Karpas-422 (cell line): ENCODE measurements around the gene CDKN2B-AS1. TPM values are rescaled to one million over a fixed set of nuclear protein-coding genes. Genes with fewer than 3 reads are reported as not detected.

ENCODE experiments used
- DNase-seq: peaks from one replicate; pipeline ENCODE4 v3.0.0-alpha.2; 2015
- H2AFZ ChIP-seq: fragments of 200-600 bp; sonication (generic); 2 replicates; pipeline ENCODE4 v1.6.1; 2014; ENCODE audit warnings: antibody characterized with exemption, low read length, mixed read lengths
- H3K27ac ChIP-seq: fragments of 200-600 bp; sonication (generic); 2 replicates; pipeline ENCODE4 v1.5.1; 2014; ENCODE audit warnings: mild to moderate bottlenecking, low read length, moderate library complexity
- H3K27me3 ChIP-seq: fragments of 200-600 bp; sonication (generic); 2 replicates; pipeline ENCODE4 v1.6.1; 2014; ENCODE audit warnings: low read length, mixed read lengths
- H3K36me3 ChIP-seq: fragments of 200-600 bp; sonication (generic); 2 replicates; pipeline ENCODE4 v1.6.1; 2014; ENCODE audit warnings: low read length, mixed read lengths; ENCODE audit not compliant: insufficient read depth
- H3K4me1 ChIP-seq: fragments of 200-600 bp; sonication (generic); 2 replicates; pipeline ENCODE4 v1.6.1; 2014; ENCODE audit warnings: mild to moderate bottlenecking, low read length, mixed read lengths
- H3K4me2 ChIP-seq: fragments of 200-600 bp; sonication (generic); 2 replicates; pipeline ENCODE4 v1.6.1; 2014; ENCODE audit warnings: low read length, low read depth, mild to moderate bottlenecking; ENCODE audit not compliant: poor library complexity, severe bottlenecking
- H3K4me3 ChIP-seq: fragments of 200-600 bp; sonication (generic); 2 replicates; pipeline ENCODE4 v1.5.1; 2014; ENCODE audit warnings: mild to moderate bottlenecking, antibody characterized with exemption, low read length, mixed read lengths
- H3K79me2 ChIP-seq: fragments of 200-600 bp; sonication (generic); 2 replicates; pipeline ENCODE4 v1.6.1; 2014; ENCODE audit warnings: mild to moderate bottlenecking, low read length, mixed read lengths
- H3K9ac ChIP-seq: fragments of 200-600 bp; sonication (generic); 2 replicates; pipeline ENCODE4 v1.6.0; 2014; ENCODE audit warnings: low read length
- H3K9me2 ChIP-seq: fragments of 200-600 bp; sonication (generic), shearing (Covaris generic); replicated peaks from 2 replicates; pipeline ENCODE4 v1.6.0; 2014; ENCODE audit warnings: mild to moderate bottlenecking, low read length, moderate library complexity; ENCODE audit not compliant: insufficient read depth
- H3K9me3 ChIP-seq: fragments of 300-700, 200-600 bp; sonication (generic); 2 replicates; pipeline ENCODE4 v1.6.1; 2014; ENCODE audit warnings: low read length, mixed read lengths
- H4K20me1 ChIP-seq: fragments of 200-600 bp; sonication (generic); 2 replicates; pipeline ENCODE4 v1.6.1; 2014; ENCODE audit warnings: mild to moderate bottlenecking, antibody characterized with exemption, low read length, low read depth; ENCODE audit not compliant: insufficient read depth
- total RNA-seq: library from RNA; depleted of rRNA; stranded (reverse); fragments of >200 nt; shearing (Covaris generic); gene quantifications from 2 replicates; pipeline ENCODE4 v1.2.3, GENCODE V29; 2014; ENCODE audit warnings: low replicate concordance

Gene CDKN2B-AS1
- total RNA-seq, 1 experiment from 2014 or later: 35.3 TPM

GRCh38 chr9:21995666-21996398, 1.2 kb downstream of the CDKN2B-AS1 start:
- no peaks in the 10 kb centered on the region for H4K20me1 ChIP-seq
- H3K9ac ChIP-seq: peak overlapping the region; percentile 91
- no peak overlapping the region for H2AFZ ChIP-seq
- peak overlapping the region; percentile 83 for H3K4me2 ChIP-seq
- peak overlapping the region; percentile 86 for H3K4me3 ChIP-seq
- H3K79me2 ChIP-seq: peaks cover 85% of the 10 kb centered on the region
- peak; percentile 83 for DNase-seq
- peaks cover 8% of the 10 kb centered on the region; the same call in 1 of the 2 replicates for H3K36me3 ChIP-seq
- no peaks in the 10 kb centered on the region for H3K9me2 ChIP-seq
- H3K27ac ChIP-seq: peak overlapping the region; percentile 95
- H3K4me1 ChIP-seq: peaks cover 51% of the 10 kb centered on the region
- no peaks in the 10 kb centered on the region for H3K9me3 ChIP-seq
- H3K27me3 ChIP-seq: no peaks in the 10 kb centered on the region

- no peaks in the 10 kb centered on the region for H3K27me3 ChIP-seq
- peaks cover 51% of the 10 kb centered on the region for H3K4me1 ChIP-seq
- H4K20me1 ChIP-seq: no peaks in the 10 kb centered on the region
- H3K4me3 ChIP-seq: peak overlapping the region; percentile 86
- H3K9me3 ChIP-seq: no peaks in the 10 kb centered on the region
- peaks cover 3% of the 10 kb centered on the region; the same call in 1 of the 2 replicates for H3K36me3 ChIP-seq
- H3K4me2 ChIP-seq: peak overlapping the region; percentile 83
- H3K79me2 ChIP-seq: peaks cover 85% of the 10 kb centered on the region
- H2AFZ ChIP-seq: no peak overlapping the region
- DNase-seq: no peak
- peak overlapping the region; percentile 95 for H3K27ac ChIP-seq
- H3K9ac ChIP-seq: peak overlapping the region; percentile 91
- H3K9me2 ChIP-seq: no peaks in the 10 kb centered on the region
Observed at GRCh38 chr9:21996438-21996837, 1.8 kb downstream of the CDKN2B-AS1 start.

GRCh38 chr9:21996858-21997257, 2.3 kb downstream of the CDKN2B-AS1 start:
- H3K79me2 ChIP-seq: peaks cover 85% of the 10 kb centered on the region
- no peaks in the 10 kb centered on the region for H3K27me3 ChIP-seq
- H3K4me1 ChIP-seq: peaks cover 51% of the 10 kb centered on the region
- no peaks in the 10 kb centered on the region for H3K9me2 ChIP-seq
- H3K4me3 ChIP-seq: peak overlapping the region; percentile 86
- H3K36me3 ChIP-seq: no peaks in the 10 kb centered on the region; the same call in 1 of the 2 replicates
- H3K27ac ChIP-seq: no peak overlapping the region
- H3K9me3 ChIP-seq: no peaks in the 10 kb centered on the region
- H3K4me2 ChIP-seq: peak overlapping the region; percentile 83
- no peak overlapping the region for H2AFZ ChIP-seq
- H4K20me1 ChIP-seq: no peaks in the 10 kb centered on the region
- DNase-seq: no peak
- H3K9ac ChIP-seq: peak overlapping the region; percentile 91

- H3K9me2 ChIP-seq: no peaks in the 10 kb centered on the region
- no peak overlapping the region for H2AFZ ChIP-seq
- peaks cover 85% of the 10 kb centered on the region for H3K79me2 ChIP-seq
- H3K4me1 ChIP-seq: peaks cover 52% of the 10 kb centered on the region
- H3K36me3 ChIP-seq: no peaks in the 10 kb centered on the region
- no peaks in the 10 kb centered on the region for H3K27me3 ChIP-seq
- no peak for DNase-seq
- peak overlapping the region; percentile 83 for H3K4me2 ChIP-seq
- no peak overlapping the region for H3K27ac ChIP-seq
- no peaks in the 10 kb centered on the region for H3K9me3 ChIP-seq
- H3K4me3 ChIP-seq: no peak overlapping the region
- no peaks in the 10 kb centered on the region for H4K20me1 ChIP-seq
- no peak overlapping the region for H3K9ac ChIP-seq
Observed at GRCh38 chr9:21997480-21997879, 2.9 kb downstream of the CDKN2B-AS1 start.

GRCh38 chr9:21998026-21998425, 3.4 kb downstream of the CDKN2B-AS1 start:
- no peak overlapping the region for H2AFZ ChIP-seq
- no peak for DNase-seq
- no peak overlapping the region for H3K9ac ChIP-seq
- H3K4me3 ChIP-seq: no peak overlapping the region
- H3K4me2 ChIP-seq: peak overlapping the region; percentile 83
- H3K27ac ChIP-seq: no peak overlapping the region
- no peaks in the 10 kb centered on the region for H3K9me3 ChIP-seq
- peaks cover 57% of the 10 kb centered on the region for H3K4me1 ChIP-seq
- no peaks in the 10 kb centered on the region for H3K36me3 ChIP-seq
- H4K20me1 ChIP-seq: no peaks in the 10 kb centered on the region
- no peaks in the 10 kb centered on the region for H3K9me2 ChIP-seq
- H3K79me2 ChIP-seq: peaks cover 85% of the 10 kb centered on the region
- no peaks in the 10 kb centered on the region for H3K27me3 ChIP-seq

GRCh38 chr9:22002038-22002437, 7.4 kb downstream of the CDKN2B-AS1 start:
- peak overlapping the region; percentile 22 for H3K4me3 ChIP-seq
- peaks cover 92% of the 10 kb centered on the region for H3K79me2 ChIP-seq
- no peaks in the 10 kb centered on the region for H3K9me3 ChIP-seq
- H3K4me1 ChIP-seq: peaks cover 63% of the 10 kb centered on the region
- no peaks in the 10 kb centered on the region for H3K36me3 ChIP-seq
- peak overlapping the region; percentile 43 for H3K27ac ChIP-seq
- H4K20me1 ChIP-seq: no peaks in the 10 kb centered on the region
- no peak overlapping the region for H2AFZ ChIP-seq
- H3K9ac ChIP-seq: peak overlapping the region; percentile 19; the same call in 1 of the 2 replicates
- H3K9me2 ChIP-seq: no peaks in the 10 kb centered on the region
- peak; percentile 59 for DNase-seq
- no peaks in the 10 kb centered on the region for H3K27me3 ChIP-seq
- H3K4me2 ChIP-seq: peak overlapping the region; percentile 62

GRCh38 chr9:22005021-22005701, 10.6 kb downstream of the CDKN2B-AS1 start:
- Histone ChIP-seq H3K4me2 (no peak overlapping the region), H3K9me3 (no peaks in the 10 kb centered on the region), H3K27ac (no peak overlapping the region), H2AFZ (no peak overlapping the region), H3K4me1 (peaks cover 64% of the 10 kb centered on the region), H3K9ac (no peak overlapping the region), H3K27me3 (no peaks in the 10 kb centered on the region), H3K36me3 (no peaks in the 10 kb centered on the region), H3K79me2 (peaks cover 81% of the 10 kb centered on the region), H3K9me2 (no peaks in the 10 kb centered on the region), H4K20me1 (no peaks in the 10 kb centered on the region), H3K4me3 (no peak overlapping the region)
- DNase-seq: no peak
